ENCODE measurements around the gene CNTNAP2.

CNTNAP2 gene

GRCh38 chr7:147400925-147401324 is 1284.3 kb downstream of the CNTNAP2 start:
- no peak overlapping the region for H3K27ac ChIP-seq
- no peak for TF ChIP-seq CTCF (conservative IDR thresholded peaks at IDR 0.05)
- no peak for TF ChIP-seq ZFX (IDR thresholded peaks at IDR 0.05)

- TF ChIP-seq CTCF (conservative IDR thresholded peaks at IDR 0.05) (no peak), ZFX (IDR thresholded peaks at IDR 0.05) (no peak)
- no peak overlapping the region for H3K27ac ChIP-seq
These were observed 1289.0 kb downstream of the CNTNAP2 start for GRCh38 chr7:147405621-147406020.

GRCh38 chr7:147406521-147407135 is 1290.0 kb downstream of the CNTNAP2 start:
- H3K27ac ChIP-seq: no peak overlapping the region
- no peak for TF ChIP-seq ZFX (IDR thresholded peaks at IDR 0.05)

- TF ChIP-seq ZFX (IDR thresholded peaks at IDR 0.05) (no peak), CTCF (conservative IDR thresholded peaks at IDR 0.05) (no peak)
- no peak overlapping the region for H3K27ac ChIP-seq
These were observed 1294.5 kb downstream of the CNTNAP2 start for GRCh38 chr7:147411096-147411495.

- TF ChIP-seq ZFX (IDR thresholded peaks at IDR 0.05) (no peak), CTCF (conservative IDR thresholded peaks at IDR 0.05) (no peak)
- no peak overlapping the region for H3K27ac ChIP-seq
These were observed 1295.5 kb downstream of the CNTNAP2 start for GRCh38 chr7:147412109-147412508.

- no peak overlapping the region for H3K27ac ChIP-seq
- TF ChIP-seq ZFX (IDR thresholded peaks at IDR 0.05): no peak
- no peak for TF ChIP-seq CTCF (conservative IDR thresholded peaks at IDR 0.05)
These were observed 1296.4 kb downstream of the CNTNAP2 start for GRCh38 chr7:147412782-147413556.

GRCh38 chr7:147413557-147413870 is 1296.9 kb downstream of the CNTNAP2 start:
- TF ChIP-seq CTCF (conservative IDR thresholded peaks at IDR 0.05): no peak
- no peak for TF ChIP-seq ZFX (IDR thresholded peaks at IDR 0.05)
- no peak overlapping the region for H3K27ac ChIP-seq

- no peak overlapping the region for H3K27ac ChIP-seq
- TF ChIP-seq ZFX (IDR thresholded peaks at IDR 0.05): no peak
- no peak for TF ChIP-seq CTCF (conservative IDR thresholded peaks at IDR 0.05)
These were observed 1299.4 kb downstream of the CNTNAP2 start for GRCh38 chr7:147415991-147416390.

Measured in C4-2B (cell line).